Measurements from ENCODE around the gene PRPF40B.

PRPF40B gene

GRCh38 chr12:49689785-49690184 is 66.4 kb downstream of the PRPF40B start:
- no peak for DNase-seq

- DNase-seq: no peak
These were observed 69.5 kb downstream of the PRPF40B start for GRCh38 chr12:49692851-49693250.

GRCh38 chr12:49693931-49694444 is 70.6 kb downstream of the PRPF40B start:
- no peak for DNase-seq

Measured in activated CD4-positive, alpha-beta T cell treated with anti-CD3 and anti-CD28 coated beads, Interleukin-2, amount 50 U/mL, for 16 hours (primary cell).